Natural killer cell (primary cell): ENCODE data around the gene SPATA1. TPM values are rescaled to one million over a fixed set of nuclear protein-coding genes. Genes with fewer than 3 reads are reported as not detected.
A peak's percentile ranks its signal among the peaks of the same experiment; 100 is the strongest.

Experiments used
- ATAC-seq, 3 donors: fragments of 150-1000 bp in 2 of 3; fragments of 200-7000 bp in 1 of 3; cut with Tn5 transposase; 1 replicate in 1 of 3; 2 replicates in 2 of 3; pipeline ENCODE4 v1.10.0; 2021; ENCODE audit warnings: mild to moderate bottlenecking in 2 of 3, moderate library complexity in 2 of 3
- DNase-seq, 2 donors: peaks; one replicate each; pipeline versions ENCODE4 v3.0.0 to v3.0.0-alpha.2; 2013 to 2021; ENCODE audit warnings: mixed read lengths in 1 of 2
- H3K27ac ChIP-seq: one replicate; pipeline ENCODE4 v1.5.1; 2013; ENCODE audit warnings: mild to moderate bottlenecking, low read length
- H3K27me3 ChIP-seq: one replicate; pipeline ENCODE4 v1.6.1; 2013; ENCODE audit warnings: low read length; ENCODE audit not compliant: control insufficient read depth, insufficient read depth
- H3K36me3 ChIP-seq: one replicate; pipeline ENCODE4 v1.6.1; 2013; ENCODE audit warnings: low read length; ENCODE audit not compliant: control insufficient read depth, insufficient read depth
- H3K4me1 ChIP-seq: one replicate; pipeline ENCODE4 v1.6.1; 2013; ENCODE audit warnings: low read length; ENCODE audit not compliant: control insufficient read depth, insufficient read depth
- H3K4me3 ChIP-seq: one replicate; pipeline ENCODE4 v1.5.1; 2013; ENCODE audit warnings: low read length
- H3K9me3 ChIP-seq: one replicate; pipeline ENCODE4 v1.6.1; 2013; ENCODE audit warnings: low read length; ENCODE audit not compliant: control insufficient read depth, insufficient read depth
- H3K27ac Mint-ChIP-seq, 2 donors: one replicate each; pipeline ENCODE4 v1.8.0; 2022; ENCODE audit warnings: mild to moderate bottlenecking in 2 of 2, mixed read lengths in 2 of 2, moderate library complexity in 1 of 2
- H3K27me3 Mint-ChIP-seq, 2 donors: one replicate each; pipeline ENCODE4 v1.8.0; 2022; ENCODE audit warnings: low read depth in 2 of 2, mixed read lengths in 2 of 2
- H3K36me3 Mint-ChIP-seq: one replicate; pipeline ENCODE4 v1.8.0; 2022; ENCODE audit warnings: mixed read lengths
- H3K4me1 Mint-ChIP-seq, 2 donors: one replicate each; pipeline ENCODE4 v1.8.0; 2022; ENCODE audit warnings: mixed read lengths in 2 of 2
- H3K4me3 Mint-ChIP-seq: one replicate; pipeline ENCODE4 v1.8.0; 2022; ENCODE audit warnings: mild to moderate bottlenecking, moderate library complexity, mixed read lengths
- H3K9me3 Mint-ChIP-seq, 2 donors: one replicate each; pipeline ENCODE4 v1.8.0; 2022; ENCODE audit warnings: mixed read lengths in 2 of 2
- WGBS: methylation state at CpG from one replicate; pipeline ENCODE4 v1.1.7; 2013; ENCODE audit warnings: missing lambda C conversion rate; ENCODE audit not compliant: insufficient coverage; 5-methylcytosine and 5-hydroxymethylcytosine counted together
- intact Hi-C: fragments of 100-400 bp; cut with micrococcal nuclease; formaldehyde crosslinking; loops from one replicate; pipeline ENCODE4 v1.14.2; 2022
- total RNA-seq, 4 donors: library from RNA; stranded (reverse); fragments of 120-200 nt in 1 of 4; gene quantifications; one replicate each; pipeline versions ENCODE4 v1.2.3 to v1.2.4, GENCODE V29; 2013 to 2022
- TF ChIP-seq, protein P1 (sequence below): fragments of 200-600 bp; IDR thresholded peaks from one replicate; pipeline ENCODE4 v1.8.0; 2022; ENCODE audit warnings: antibody characterized with exemption

The SPATA1 gene
- total RNA-seq, 3 donors from 2014 or later (not counting 1 experiment from before 2014, with no cell fraction given) = 0.63 to 4.1 (median 2.1) TPM

DNA sequence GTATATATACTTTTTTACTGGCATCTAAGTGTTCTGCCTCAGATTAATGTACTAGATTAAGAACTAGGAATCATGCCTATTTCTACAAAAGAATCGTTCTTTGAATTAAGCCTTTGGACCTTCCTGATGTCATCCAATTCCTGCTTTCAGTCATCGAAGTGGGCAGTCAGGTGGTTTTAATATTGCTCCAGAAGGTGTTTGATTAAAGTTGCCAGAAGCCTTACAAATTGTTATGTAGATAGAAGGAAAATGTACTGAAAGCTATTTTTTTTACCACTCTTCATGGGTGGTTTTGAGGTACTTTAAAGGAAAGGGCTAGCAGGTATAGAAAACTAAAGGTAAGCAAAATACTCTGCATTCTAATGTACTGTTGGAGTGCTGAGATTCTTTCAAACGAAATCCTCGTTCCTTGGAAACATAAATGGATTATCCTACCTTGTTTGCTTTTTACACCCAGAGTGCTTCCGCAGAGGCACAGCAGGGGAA, 67.3 kb downstream of the SPATA1 start:
- Mint-ChIP-seq H3K4me1 (peaks cover 41 to 44% of the 10 kb centered on the region in 2 donors), H3K4me3 (peak overlapping the region; percentile 93), H3K27me3 (no peaks in the 10 kb centered on the region), H3K9me3 (no peaks in the 10 kb centered on the region), H3K36me3 (peaks cover 6% of the 10 kb centered on the region), H3K27ac (peak overlapping the region; percentile 98 to 99)
- DNase-seq (no peak), ATAC-seq (no peak)
- intact Hi-C loops = loop anchor here (5.0 kb wide), 2 partner anchors 136 to 431 kb away; partner anchors contain the start of gene PRKACB
- H3K4me3 ChIP-seq = peak overlapping the region; percentile 72
- TF ChIP-seq, protein P1, sequence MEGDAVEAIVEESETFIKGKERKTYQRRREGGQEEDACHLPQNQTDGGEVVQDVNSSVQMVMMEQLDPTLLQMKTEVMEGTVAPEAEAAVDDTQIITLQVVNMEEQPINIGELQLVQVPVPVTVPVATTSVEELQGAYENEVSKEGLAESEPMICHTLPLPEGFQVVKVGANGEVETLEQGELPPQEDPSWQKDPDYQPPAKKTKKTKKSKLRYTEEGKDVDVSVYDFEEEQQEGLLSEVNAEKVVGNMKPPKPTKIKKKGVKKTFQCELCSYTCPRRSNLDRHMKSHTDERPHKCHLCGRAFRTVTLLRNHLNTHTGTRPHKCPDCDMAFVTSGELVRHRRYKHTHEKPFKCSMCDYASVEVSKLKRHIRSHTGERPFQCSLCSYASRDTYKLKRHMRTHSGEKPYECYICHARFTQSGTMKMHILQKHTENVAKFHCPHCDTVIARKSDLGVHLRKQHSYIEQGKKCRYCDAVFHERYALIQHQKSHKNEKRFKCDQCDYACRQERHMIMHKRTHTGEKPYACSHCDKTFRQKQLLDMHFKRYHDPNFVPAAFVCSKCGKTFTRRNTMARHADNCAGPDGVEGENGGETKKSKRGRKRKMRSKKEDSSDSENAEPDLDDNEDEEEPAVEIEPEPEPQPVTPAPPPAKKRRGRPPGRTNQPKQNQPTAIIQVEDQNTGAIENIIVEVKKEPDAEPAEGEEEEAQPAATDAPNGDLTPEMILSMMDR = no peak
- H3K36me3 ChIP-seq = peaks cover 15% of the 10 kb centered on the region
- no peaks in the 10 kb centered on the region for H3K9me3 ChIP-seq
- peaks cover 16% of the 10 kb centered on the region for H3K4me1 ChIP-seq
- WGBS = 0% methylated on average over 5 of the region's 5 CpGs
- no peaks in the 10 kb centered on the region for H3K27me3 ChIP-seq
- peak overlapping the region; percentile 93 for H3K27ac ChIP-seq

DNA sequence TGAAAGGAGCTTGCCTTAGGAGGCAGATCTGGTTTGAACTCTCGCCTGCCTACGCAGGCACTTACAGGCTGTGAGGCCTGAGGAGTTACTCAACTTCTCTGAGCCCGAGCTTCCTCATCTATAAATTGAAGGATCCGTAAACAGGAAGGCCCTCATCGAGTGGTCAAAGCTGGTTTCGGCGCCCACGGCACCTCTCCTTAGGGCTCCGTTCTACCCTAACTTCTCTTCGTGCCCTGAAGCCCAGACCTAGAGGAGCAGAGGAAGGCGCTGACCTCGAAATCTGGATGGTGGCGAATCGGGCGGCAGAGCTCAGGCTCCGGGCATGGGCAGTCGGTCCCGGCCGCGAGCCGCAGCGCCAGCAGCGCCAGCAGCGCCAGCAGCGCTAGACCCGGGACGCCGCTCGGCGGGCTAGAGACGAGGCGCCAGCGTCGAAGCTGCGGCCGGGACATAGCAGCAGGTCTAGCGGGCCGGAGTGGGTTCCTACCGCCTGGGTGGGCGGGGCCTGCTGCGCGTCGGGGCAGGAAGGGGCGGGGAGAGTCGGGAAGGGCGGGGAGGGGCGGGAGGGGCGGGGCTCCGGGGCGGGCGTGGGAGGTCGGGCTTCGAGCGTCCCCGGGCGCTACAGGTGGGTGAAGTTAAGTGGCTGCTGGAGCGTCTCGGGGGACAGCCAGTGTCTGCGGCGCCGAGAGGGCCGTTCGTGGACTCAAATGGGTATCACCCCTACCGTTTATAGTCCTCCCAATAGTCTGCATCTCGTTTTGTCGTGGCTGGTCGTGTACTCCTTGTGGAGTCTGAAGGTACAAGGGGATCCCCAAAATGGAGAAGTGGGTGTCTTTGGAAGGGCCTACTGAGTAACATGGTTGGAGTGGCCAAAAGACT, 68.0 kb downstream of the SPATA1 start, which contains the start of gene CTBS:
TSS of gene CTBS (minus strand) at position 474 of the 876 bp plus-strand sequence. CDS start at position 449, 25 bp downstream.
- H3K9me3 Mint-ChIP-seq = no peaks in the 10 kb centered on the region
- H3K36me3 ChIP-seq = peaks cover 8% of the 10 kb centered on the region
- H3K4me3 Mint-ChIP-seq = peak within 1 kb of the TSS; percentile 93
- H3K4me1 Mint-ChIP-seq = peaks cover 41 to 44% of the 10 kb centered on the region in 2 donors
- no peaks in the 10 kb centered on the region for H3K36me3 Mint-ChIP-seq
- H3K27ac Mint-ChIP-seq = peak within 1 kb of the TSS; percentile 98 to 99
- peaks cover 16% of the 10 kb centered on the region for H3K4me1 ChIP-seq
- TF ChIP-seq, protein P1 = no peak
- intact Hi-C loops = loop anchor here (1.0 to 5.0 kb wide), 5 partner anchors 68 to 432 kb away; partner anchors contain the start of genes GNG5, PRKACB, RPF1 and SPATA1
- ATAC-seq (peak; percentile 95 to 99 (median 97)), DNase-seq (peak; percentile 80 to 94)
- H3K27me3 Mint-ChIP-seq = no peaks in the 10 kb centered on the region
- H3K27ac ChIP-seq = peak within 1 kb of the TSS; percentile 93
- WGBS = under 1% methylated on average over 53 of the region's 67 CpGs
- peak within 1 kb of the TSS; percentile 72 for H3K4me3 ChIP-seq
- no peaks in the 10 kb centered on the region for H3K9me3 ChIP-seq
- H3K27me3 ChIP-seq = no peaks in the 10 kb centered on the region

DNA sequence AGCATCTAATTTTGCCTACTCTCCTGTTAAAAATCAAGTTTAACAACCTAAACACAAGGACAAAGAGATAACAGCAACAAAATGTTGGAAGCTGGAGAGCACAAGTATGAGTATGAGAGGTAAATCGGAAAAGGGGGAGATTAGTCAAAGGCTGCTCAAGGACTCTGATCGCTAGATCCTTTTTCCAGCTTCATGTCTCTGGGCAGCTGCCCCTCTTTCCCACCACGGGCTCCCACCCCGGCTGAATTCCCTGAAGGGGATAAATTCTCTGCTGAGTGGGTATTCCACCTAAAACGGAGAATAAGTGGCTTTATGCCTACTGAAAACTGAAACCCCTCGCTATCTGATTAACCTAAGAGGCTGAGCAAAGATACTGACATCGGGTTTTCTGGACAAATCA, 68.8 kb downstream of the SPATA1 start:
- DNase-seq = no peak
- H3K27ac Mint-ChIP-seq = peak overlapping the region; percentile 98 to 99
- Histone ChIP-seq H3K36me3 (peaks cover 2% of the 10 kb centered on the region), H3K27me3 (no peaks in the 10 kb centered on the region), H3K4me1 (peaks cover 16% of the 10 kb centered on the region), H3K27ac (peak overlapping the region; percentile 61), H3K9me3 (no peaks in the 10 kb centered on the region), H3K4me3 (peak overlapping the region; percentile 39)
- WGBS = 88% methylated on average over 6 of the region's 7 CpGs
- H3K4me1 Mint-ChIP-seq = peaks cover 41 to 44% of the 10 kb centered on the region in 2 donors
- peaks cover 0 to 1% of the 10 kb centered on the region in 2 donors for H3K27me3 Mint-ChIP-seq
- no peaks in the 10 kb centered on the region for H3K9me3 Mint-ChIP-seq
- TF ChIP-seq, protein P1 = no peak
- no peak for ATAC-seq
- intact Hi-C loops = loop anchor here (1.0 to 5.0 kb wide), 5 partner anchors 69 to 433 kb away; partner anchors contain the start of genes GNG5, PRKACB, RPF1 and SPATA1
- H3K36me3 Mint-ChIP-seq = no peaks in the 10 kb centered on the region
- H3K4me3 Mint-ChIP-seq = peak overlapping the region; percentile 80
